Urinary bladder (tissue), 4 donors: Measurements from ENCODE around the gene EMSY. TPM values are rescaled to one million over a fixed set of nuclear protein-coding genes. Genes with fewer than 3 reads are reported as not detected.
"Not testable (repeated sequence)": the region's sequence is repeated elsewhere in the genome, so short reads cannot be mapped to it uniquely, and the experiment has no call there.

ENCODE experiments used
- DNase-seq: peaks from one replicate; pipeline ENCODE4 v3.0.0-alpha.2; 2015; ENCODE audit errors: extremely low spot score
- H3K27ac ChIP-seq: one replicate; pipeline ENCODE4 v1.5.1; 2013; ENCODE audit warnings: low read depth, mild to moderate bottlenecking, moderate library complexity
- H3K36me3 ChIP-seq: one replicate; pipeline ENCODE4 v1.6.1; 2013; ENCODE audit warnings: mild to moderate bottlenecking, moderate library complexity; ENCODE audit not compliant: insufficient read depth
- H3K4me1 ChIP-seq: one replicate; pipeline ENCODE4 v1.6.1; 2013; ENCODE audit warnings: mild to moderate bottlenecking, moderate library complexity; ENCODE audit not compliant: insufficient read depth
- H3K4me3 ChIP-seq: one replicate; pipeline ENCODE4 v1.5.1; 2013; ENCODE audit warnings: low read depth, low read length
- WGBS: extraction: QIAGEN DNeasy Blood & Tissue Kit; methylation state at CpG from one replicate; pipeline ENCODE4 v1.1.7; 2013; 5-methylcytosine and 5-hydroxymethylcytosine counted together
- polyA plus RNA-seq: library from polyadenylated mRNA; stranded (reverse); fragments of 200-250 nt; gene quantifications from one replicate; pipeline ENCODE4 v1.2.3, GENCODE V29; 2013
- total RNA-seq: library from RNA; depleted of rRNA; stranded (reverse); fragments of >200 nt; gene quantifications from one replicate; pipeline ENCODE4 v1.2.3, GENCODE V29; 2014
- donor health status: healthy with polysubstance abuse.
- donor health status: healthy.

The EMSY gene, protein sequence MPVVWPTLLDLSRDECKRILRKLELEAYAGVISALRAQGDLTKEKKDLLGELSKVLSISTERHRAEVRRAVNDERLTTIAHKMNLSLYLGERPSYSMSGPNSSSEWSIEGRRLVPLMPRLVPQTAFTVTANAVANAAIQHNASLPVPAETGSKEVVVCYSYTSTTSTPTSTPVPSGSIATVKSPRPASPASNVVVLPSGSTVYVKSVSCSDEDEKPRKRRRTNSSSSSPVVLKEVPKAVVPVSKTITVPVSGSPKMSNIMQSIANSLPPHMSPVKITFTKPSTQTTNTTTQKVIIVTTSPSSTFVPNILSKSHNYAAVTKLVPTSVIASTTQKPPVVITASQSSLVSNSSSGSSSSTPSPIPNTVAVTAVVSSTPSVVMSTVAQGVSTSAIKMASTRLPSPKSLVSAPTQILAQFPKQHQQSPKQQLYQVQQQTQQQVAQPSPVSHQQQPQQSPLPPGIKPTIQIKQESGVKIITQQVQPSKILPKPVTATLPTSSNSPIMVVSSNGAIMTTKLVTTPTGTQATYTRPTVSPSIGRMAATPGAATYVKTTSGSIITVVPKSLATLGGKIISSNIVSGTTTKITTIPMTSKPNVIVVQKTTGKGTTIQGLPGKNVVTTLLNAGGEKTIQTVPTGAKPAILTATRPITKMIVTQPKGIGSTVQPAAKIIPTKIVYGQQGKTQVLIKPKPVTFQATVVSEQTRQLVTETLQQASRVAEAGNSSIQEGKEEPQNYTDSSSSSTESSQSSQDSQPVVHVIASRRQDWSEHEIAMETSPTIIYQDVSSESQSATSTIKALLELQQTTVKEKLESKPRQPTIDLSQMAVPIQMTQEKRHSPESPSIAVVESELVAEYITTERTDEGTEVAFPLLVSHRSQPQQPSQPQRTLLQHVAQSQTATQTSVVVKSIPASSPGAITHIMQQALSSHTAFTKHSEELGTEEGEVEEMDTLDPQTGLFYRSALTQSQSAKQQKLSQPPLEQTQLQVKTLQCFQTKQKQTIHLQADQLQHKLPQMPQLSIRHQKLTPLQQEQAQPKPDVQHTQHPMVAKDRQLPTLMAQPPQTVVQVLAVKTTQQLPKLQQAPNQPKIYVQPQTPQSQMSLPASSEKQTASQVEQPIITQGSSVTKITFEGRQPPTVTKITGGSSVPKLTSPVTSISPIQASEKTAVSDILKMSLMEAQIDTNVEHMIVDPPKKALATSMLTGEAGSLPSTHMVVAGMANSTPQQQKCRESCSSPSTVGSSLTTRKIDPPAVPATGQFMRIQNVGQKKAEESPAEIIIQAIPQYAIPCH (N-terminal part only)
- total RNA-seq (45.4 TPM), polyA plus RNA-seq (13.3 TPM)

GRCh38 chr11:76444384-76445120 is at the start of gene EMSY:
Gene EMSY, plus strand, starts transcription at chr11:76445018. Its CDS starts 1,921 bp downstream, at chr11:76446939.
- H3K4me3 ChIP-seq: peak within 1 kb of the TSS; percentile 94
- no peaks in the 10 kb centered on the region for H3K4me1 ChIP-seq
- no peaks in the 10 kb centered on the region for H3K36me3 ChIP-seq
- DNase-seq: peak; percentile 99
- WGBS: under 1% methylated on average over 53 of the region's 53 CpGs
- H3K27ac ChIP-seq: peak within 1 kb of the TSS; percentile 80

DNA sequence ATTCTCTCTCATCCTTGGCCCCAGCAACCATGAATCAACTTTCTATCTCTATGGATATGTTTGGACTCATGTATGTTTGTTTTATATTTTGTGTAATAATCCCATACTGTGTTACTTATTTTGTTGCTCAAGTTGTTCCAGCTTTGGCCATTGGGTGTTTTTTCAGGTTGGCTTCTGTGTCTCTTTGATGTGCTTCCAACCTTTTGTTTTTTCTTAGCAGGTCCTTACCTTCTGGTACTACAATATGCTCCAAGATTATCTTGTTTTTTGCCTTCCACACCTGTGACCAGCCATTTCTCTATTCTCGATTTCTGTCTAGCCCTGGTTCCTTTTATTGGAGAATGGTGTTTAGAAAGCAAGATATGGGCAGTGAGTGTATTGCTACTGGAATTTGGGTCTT is 49.5 kb upstream of the EMSY start:
- 93% methylated on average over 1 of the region's 1 CpG for WGBS
- H3K4me3 ChIP-seq: no peak overlapping the region
- no peaks in the 10 kb centered on the region for H3K4me1 ChIP-seq
- no peak for DNase-seq
- H3K36me3 ChIP-seq: no peaks in the 10 kb centered on the region
- H3K27ac ChIP-seq: no peak overlapping the region

DNA sequence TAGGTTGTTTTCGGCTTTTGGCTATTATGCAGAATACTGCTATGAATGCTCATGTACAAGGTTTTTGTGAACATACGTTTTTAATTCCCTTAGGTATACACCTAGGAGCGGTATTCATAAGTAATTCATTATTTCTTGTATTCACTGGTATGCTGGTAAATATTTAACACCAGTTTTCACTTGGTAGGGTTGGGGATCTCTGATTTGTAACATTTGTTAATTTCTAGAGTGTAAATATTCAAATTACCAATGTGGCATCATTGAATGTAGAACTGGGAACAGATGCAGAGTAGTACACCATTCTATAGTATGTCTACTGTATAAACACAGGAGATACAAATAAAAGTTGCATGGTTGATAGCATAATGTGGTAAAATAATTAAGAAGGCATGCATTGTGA is 47.4 kb upstream of the EMSY start:
- WGBS: 94% methylated on average over 3 of the region's 3 CpGs
- Histone ChIP-seq H3K4me3 (no peak overlapping the region), H3K36me3 (no peaks in the 10 kb centered on the region), H3K27ac (no peak overlapping the region), H3K4me1 (no peaks in the 10 kb centered on the region)
- no peak for DNase-seq

GRCh38 chr11:76400967-76401366 is 43.9 kb upstream of the EMSY start:
- H3K36me3 ChIP-seq: no peaks in the 10 kb centered on the region
- 92% methylated on average over 1 of the region's 1 CpG for WGBS
- no peak overlapping the region for H3K4me3 ChIP-seq
- no peak for DNase-seq
- H3K4me1 ChIP-seq: no peaks in the 10 kb centered on the region
- H3K27ac ChIP-seq: no peak overlapping the region

DNA sequence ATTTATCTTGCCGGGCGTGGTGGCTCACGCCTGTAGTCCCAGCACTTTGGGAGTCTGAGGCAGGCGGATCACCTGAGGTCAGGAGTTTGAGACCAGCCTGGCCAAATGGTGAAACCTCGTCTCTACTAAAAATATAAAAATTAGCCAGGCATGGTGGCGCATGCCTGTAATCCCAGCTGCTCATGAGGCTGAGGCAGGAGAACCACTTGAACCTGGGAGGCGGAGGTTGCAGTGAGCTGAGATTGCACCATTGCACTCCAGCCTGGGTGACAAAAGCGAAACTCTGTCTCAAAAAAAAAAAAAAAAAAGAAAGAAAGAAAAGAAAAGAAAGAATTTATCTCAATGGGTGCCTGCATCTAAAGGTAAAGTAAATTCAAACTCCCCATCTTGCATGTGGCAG is 43.3 kb upstream of the EMSY start:
- 93% methylated on average over 8 of the region's 8 CpGs for WGBS
- H3K36me3 ChIP-seq, DNase-seq, H3K4me3 ChIP-seq, H3K4me1 ChIP-seq, H3K27ac ChIP-seq: not testable (repeated sequence)

DNA sequence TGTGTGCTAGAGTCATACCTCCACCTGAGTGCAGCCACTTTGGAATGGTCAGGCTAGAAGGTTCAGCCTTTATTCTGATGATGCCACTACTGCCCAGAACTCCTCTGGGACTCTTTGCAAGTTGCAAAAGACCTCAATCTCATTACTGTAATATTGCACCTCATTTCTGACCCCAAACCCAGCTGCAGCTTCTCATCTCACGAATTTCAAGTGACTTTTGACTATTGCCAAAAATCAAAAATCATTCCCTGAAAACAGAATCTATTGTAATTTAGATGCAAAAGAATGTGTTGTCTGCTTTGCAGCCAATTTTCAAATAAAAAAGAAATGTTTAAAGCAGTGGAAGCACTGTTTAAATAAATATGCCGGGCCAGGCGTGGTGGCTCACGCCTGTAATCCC is 38.5 kb upstream of the EMSY start:
- Histone ChIP-seq H3K4me1 (no peaks in the 10 kb centered on the region), H3K27ac (no peak overlapping the region), H3K4me3 (no peak overlapping the region), H3K36me3 (no peaks in the 10 kb centered on the region)
- no peak for DNase-seq
- 92% methylated on average over 4 of the region's 4 CpGs for WGBS

GRCh38 chr11:76408171-76408965 is 36.5 kb upstream of the EMSY start:
- Histone ChIP-seq H3K27ac (no peak overlapping the region), H3K36me3 (no peaks in the 10 kb centered on the region), H3K4me3 (no peak overlapping the region), H3K4me1 (no peaks in the 10 kb centered on the region)
- 59% methylated on average over 7 of the region's 7 CpGs for WGBS
- DNase-seq: no peak

DNA sequence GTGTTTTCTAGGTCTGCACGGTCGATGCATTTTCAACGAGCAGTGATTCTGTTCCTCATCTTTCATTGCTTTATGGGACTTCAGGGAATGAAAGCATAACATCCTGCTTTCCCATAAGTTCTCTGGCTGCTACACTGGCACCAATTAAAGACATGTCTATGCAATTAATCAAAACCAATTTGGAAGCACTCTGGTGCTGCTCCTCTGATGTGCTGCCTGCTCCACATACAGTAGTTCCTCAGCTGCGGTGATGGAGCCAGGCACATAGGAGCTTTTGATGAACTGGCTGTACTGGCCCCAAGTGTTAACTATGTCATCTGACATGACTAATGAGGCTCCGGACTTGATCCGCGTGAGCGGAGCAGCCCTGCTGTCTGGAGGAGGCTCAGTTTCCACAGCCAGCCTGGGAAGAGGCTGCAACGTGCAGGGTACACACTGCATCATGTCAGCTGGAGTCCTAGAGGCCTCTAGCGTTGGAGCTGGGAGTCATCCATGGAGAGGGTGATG is 33.9 kb upstream of the EMSY start:
- Histone ChIP-seq H3K4me1 (no peaks in the 10 kb centered on the region), H3K27ac (no peak overlapping the region), H3K4me3 (no peak overlapping the region), H3K36me3 (no peaks in the 10 kb centered on the region)
- WGBS: 73% methylated on average over 10 of the region's 10 CpGs
- DNase-seq: peak; percentile 8

DNA sequence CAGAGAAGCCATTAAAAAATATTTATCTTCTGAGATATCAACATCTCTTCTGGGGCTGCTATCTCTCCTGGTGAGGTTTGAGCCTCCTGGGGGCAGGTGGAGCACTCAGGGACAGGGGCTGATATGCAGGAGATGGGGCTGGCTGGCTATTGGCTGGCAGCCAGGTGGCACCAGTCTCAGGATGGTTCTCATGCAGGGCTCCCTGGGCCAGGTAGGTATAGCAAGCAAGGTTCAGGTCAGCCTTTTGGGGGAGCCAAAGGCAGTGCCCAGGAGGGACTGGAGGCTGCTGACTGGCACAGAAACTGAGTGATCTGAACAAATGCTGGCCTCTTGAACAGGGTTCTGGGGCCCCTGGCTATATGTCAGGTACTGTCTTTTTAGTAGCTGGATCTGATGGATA is 29.7 kb upstream of the EMSY start:
- Histone ChIP-seq H3K4me3 (no peak overlapping the region), H3K36me3 (no peaks in the 10 kb centered on the region), H3K4me1 (no peaks in the 10 kb centered on the region), H3K27ac (no peak overlapping the region)
- no peak for DNase-seq

GRCh38 chr11:76419896-76420295 is 24.9 kb upstream of the EMSY start:
- no peak overlapping the region for H3K4me3 ChIP-seq
- H3K27ac ChIP-seq: no peak overlapping the region
- H3K36me3 ChIP-seq: no peaks in the 10 kb centered on the region
- WGBS: 54% methylated on average over 3 of the region's 3 CpGs
- H3K4me1 ChIP-seq: no peaks in the 10 kb centered on the region
- DNase-seq: no peak

DNA sequence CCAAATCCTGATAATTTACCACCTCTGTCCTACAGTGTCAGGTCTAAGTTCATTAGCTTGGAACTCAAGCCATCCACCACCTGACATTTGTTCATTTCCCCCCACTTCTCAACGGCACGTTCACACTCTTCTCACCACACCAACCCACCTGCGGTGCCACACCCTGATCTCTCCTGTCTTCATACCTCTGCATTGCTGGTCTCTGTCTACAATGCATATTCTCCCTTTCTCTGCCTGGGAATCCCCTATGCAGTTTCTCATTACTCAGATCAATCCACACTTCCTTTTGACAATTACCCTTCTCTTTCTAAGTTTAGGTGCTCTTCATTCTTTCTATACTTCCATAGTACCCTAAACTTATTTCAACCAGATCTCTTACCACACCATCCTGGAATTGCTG is 20.4 kb upstream of the EMSY start:
- no peak for DNase-seq
- 74% methylated on average over 3 of the region's 3 CpGs for WGBS
- Histone ChIP-seq H3K27ac (no peak overlapping the region), H3K4me1 (no peaks in the 10 kb centered on the region), H3K4me3 (no peak overlapping the region), H3K36me3 (no peaks in the 10 kb centered on the region)

DNA sequence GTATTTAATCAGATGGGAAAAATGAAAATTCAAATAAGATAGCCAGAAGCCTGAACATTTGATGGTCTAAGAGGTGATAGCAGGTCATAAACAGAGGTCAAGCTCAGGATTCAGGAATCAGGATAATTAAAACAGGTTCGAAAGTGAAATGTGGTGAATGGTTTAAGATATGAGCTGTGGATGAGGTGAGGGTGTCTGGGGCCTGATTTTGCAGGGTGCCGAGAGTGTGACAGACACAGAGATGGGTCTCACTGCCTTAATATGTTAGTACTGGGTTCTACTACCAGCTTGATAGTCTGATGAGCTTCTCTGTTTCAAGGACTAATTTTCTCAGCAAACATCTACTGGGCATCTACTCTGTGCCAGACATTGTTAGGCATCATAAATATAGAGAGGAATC is 19.9 kb upstream of the EMSY start:
- WGBS: 75% methylated on average over 2 of the region's 2 CpGs
- no peak overlapping the region for H3K27ac ChIP-seq
- no peaks in the 10 kb centered on the region for H3K4me1 ChIP-seq

More for the DNA sequence above, 19.9 kb upstream of the EMSY start:
- DNase-seq: no peak
- H3K36me3 ChIP-seq: no peaks in the 10 kb centered on the region
- no peak overlapping the region for H3K4me3 ChIP-seq
